Hematopoietic multipotent progenitor cell (in vitro differentiated cells): ENCODE measurements around the gene CCDC201. TPM values are rescaled to one million over a fixed set of nuclear protein-coding genes. Genes with fewer than 3 reads are reported as not detected.
"Not testable (repeated sequence)": the region's sequence is repeated elsewhere in the genome, so short reads cannot be mapped to it uniquely, and the experiment has no call there.

ENCODE experiments used
- DNase-seq, 3 donors: peaks; one replicate each; pipeline ENCODE4 v3.0.0-alpha.2; 2011 to 2015; ENCODE audit warnings: low read depth in 2 of 3, low spot score in 2 of 3
- total RNA-seq: library from RNA; depleted of rRNA; stranded (reverse); fragments of >200 nt; gene quantifications from one replicate; pipeline ENCODE4 v1.2.3, GENCODE V29; 2012

The CCDC201 gene
- total RNA-seq, 1 donor: not detected

DNA sequence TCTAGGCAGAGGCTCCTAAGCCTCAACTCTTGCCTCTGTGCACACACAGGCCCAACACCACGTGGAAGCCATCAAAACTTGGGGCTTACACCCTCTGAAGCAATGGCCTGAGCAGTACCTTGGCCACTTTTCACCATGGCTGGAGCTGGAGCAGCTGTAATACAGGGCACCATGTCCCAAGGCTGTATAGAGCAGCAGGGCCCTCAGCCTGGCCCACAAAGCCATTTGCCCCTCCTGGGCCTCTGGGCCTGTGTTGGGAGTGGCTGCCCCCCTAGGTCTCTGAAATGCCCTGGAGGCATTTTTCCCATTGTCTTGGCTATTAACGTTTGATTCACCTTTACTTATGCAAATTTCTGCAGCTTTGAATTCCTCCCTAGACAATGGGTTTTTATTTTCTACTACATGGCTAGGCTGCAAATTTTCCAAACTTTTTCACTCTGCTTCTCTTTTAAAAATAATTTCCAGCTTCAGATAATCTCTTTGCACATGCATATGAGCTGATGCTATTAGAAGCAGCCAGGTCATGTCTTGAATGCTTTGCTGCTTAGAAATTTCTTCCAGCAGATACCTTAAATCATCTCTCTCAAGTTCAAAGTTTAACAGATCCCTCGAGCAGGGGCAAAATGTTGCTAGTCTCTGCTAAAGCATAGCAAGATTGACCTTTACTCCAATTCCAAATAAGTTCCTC, 5.7 kb upstream of the CCDC201 start:
- no peak for DNase-seq

DNA sequence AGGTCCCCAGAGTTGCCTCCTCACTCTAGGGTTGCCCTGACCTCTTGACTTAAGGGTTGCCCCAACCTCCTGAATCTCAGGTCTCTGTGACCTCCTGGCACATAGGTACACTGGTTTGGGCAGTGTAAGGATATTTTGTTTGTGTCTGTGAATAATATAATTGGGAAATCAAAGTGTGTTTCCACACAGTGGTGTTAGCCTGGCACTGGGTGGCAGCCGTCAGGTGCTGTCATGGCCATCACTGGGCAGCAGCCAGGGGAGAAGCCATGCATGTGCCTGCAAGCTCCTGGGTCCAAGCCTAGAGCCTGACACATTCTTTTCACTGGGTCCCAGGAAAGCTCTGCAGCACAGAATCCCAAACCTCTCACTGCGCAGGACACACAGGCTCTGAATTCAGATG, 3.6 kb upstream of the CCDC201 start:
- DNase-seq: no peak

DNA sequence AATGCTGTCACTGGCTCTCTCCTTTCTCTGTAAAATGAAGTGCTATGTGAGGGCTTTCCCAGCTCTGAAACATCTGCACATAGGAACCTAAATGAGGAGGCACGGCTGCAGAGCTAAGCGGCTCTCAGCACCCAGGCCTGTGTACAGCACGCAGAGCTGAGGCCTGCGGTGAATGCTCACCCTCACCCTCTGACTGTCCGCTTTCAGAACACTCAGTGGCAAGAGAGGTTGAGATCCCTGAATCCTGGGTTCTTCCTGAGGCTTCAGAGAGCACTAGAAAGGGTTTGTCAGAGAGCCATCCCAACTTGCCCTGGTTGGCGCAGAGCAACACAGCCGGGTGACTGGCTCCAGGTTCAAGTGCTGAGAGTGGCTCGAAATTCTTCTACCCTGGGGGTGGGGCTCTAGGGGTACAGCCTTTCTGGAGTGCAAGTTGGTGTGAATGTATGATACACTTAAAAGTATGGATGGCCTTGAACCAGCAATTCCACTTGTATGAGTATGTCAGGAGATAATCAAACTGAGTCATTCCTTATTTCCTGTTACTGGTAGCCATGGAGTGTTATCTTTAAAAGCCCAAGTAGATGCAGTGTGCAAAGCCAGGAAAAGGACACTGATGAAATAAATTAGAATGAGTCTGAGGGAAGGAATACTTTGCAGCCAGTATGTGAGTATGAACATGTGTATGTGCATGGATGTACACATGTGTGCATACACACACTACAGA, 1.7 kb upstream of the CCDC201 start:
- DNase-seq: no peak

DNA sequence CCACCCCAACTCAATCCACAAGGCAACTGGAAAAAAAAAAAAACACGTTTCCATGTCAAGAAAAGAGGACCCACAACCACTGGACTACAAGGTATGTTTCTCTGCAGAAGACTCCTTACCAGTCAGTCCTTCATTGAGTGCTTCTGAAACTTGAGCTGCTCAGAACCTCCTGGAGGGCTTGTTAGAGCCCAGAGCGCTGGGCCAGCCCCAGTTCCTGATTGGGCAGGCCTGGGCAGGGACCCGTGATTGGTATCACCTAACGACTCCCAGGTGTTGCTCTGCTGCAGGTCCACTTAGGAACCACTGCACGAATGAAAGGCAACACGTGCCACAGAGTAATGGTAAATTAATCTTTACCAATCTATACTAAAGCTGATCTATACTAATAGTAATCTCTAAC, 473 bp upstream of the CCDC201 start:
- no peak for DNase-seq

DNA sequence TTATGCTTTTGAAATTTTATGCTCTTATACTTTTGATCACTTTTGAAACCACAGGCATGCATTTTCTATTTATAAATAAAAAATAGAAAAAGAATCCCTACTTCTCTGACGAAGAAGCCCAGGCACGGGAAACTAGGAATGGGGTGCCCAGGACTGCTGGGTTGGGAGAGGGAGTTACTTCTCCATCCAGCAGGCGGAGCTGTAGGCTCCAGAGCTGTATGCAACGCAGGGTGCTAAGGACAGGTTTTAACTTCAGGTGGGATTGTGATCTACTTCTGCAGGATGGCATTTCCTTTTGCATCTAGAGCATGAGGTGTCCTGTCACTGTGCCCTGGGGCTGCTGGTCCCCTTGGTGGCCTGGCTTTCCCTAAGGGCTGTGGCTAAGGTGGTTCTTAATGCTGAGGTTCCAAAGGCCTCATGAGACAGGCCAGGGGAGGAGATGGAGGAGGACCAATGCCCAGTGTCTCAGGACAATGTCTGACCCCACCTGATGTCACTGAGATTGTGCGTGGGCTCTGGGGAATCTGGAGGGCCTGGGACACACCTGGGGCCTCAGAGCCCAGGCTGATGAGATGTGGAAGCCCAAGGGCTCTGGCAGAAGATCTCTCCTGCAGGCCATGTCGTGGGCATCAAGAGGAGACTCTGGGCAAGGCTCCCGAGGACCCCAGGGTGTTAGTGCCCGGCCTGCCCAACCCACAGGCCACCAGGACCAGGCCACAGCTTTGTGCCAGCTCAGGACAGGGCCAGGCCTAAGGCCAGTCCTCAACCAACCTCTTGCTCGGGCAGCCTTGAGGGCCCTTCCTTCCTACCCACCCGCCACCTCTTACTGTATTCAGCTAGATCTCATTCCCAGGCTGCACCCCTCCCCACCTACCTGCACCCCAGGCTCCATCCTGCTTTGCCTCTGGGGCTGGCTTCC, 507 bp downstream of the CCDC201 start:
- no peak for DNase-seq

DNA sequence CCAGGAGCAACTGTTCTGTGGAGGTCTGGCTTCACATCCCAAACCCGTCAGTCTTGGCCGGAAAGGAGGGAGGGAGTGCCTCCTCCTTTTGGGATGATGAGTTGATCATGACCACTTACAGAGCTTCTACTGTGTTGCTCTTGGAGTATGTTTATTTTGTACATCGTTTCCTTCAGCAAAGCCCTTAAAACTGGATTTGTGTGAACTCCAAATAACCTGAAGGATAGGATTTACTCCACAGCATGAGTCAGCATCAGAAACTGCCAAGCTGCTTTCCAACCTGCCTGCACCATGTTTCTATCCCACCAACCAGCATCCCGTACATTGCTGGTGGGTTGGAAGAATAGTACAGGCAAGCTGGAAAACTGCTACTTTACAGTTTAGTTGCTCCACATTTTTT, 3.5 kb downstream of the CCDC201 start:
- DNase-seq: no peak

DNA sequence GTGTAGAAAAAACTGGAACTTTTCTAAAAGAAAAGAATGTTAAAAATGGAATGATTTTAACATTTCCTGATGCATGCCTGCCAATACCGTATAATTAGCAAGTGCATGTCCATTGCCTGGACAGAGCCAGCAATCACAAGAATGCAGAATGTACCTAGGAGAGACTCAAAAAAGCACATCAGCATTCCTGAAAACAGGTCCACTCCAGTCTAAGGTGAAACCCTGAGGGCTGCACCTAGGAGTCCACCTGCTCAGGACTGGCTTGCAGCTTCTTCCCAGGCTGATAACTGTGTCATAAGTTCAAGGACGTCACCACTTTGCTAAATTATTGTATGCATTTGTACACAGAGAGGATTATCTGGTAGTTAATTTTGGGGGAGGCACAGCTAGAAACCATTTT, 5.4 kb downstream of the CCDC201 start:
- no peak for DNase-seq

DNA sequence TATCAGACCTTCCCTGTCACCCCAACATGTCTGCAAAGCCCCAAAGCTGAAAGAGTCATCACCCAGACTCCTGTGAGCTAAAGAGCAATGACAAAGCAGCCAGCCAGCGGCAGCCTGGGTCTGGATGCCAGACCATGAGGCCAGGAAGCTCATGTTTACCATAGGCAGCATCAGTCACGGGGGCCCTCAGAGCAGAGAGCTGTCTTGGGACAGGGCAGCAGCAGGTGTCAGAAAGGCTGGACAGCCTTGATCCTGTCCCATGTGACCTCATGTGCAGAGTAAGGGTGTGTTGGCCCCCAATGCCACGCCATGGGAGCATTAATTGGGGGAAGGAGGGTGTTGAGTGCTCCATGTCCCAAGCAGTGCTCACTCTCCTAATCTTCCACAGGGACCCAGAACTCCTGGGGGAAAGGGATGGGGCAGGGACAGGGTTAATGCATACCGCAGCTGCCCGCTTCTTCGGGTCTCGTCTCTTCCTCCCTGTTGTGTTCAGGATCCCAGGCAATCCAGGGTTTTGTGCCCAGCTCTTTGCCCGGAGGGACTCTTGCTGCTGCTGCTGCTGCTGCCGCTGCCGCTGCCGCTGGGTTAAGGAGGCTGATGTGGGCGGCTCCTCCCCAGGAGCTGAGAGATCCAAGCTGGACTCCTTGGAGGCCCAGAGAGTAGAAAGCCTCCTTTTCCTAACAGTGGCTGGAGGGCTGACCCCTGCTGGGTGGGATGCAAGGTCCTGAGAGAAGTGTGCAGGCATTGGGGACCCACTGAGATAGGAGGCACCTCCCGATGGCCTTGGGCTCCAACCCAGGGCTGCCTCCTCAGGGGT, 7.1 kb downstream of the CCDC201 start:
- no peak for DNase-seq

DNA sequence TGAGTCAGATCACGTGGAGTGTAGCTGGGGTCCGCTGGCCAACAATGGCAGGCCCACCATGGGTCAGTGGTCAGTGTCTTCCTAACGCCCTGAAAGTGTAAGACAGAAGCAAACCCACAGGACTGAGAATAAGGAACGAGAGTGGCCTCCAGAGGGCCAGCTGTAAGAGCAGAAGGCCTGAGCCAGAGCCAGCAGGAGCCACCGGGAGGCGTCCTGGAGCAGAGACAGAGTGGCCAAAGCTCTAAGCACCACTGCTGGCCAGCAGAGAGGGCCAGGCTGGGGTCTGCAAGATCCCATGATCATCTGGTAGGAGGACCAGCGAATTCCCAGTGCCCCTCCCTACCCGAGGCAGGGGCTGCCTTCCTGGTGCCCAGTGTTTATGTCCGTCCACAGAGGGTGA, 9.2 kb downstream of the CCDC201 start:
- no peak for DNase-seq

DNA sequence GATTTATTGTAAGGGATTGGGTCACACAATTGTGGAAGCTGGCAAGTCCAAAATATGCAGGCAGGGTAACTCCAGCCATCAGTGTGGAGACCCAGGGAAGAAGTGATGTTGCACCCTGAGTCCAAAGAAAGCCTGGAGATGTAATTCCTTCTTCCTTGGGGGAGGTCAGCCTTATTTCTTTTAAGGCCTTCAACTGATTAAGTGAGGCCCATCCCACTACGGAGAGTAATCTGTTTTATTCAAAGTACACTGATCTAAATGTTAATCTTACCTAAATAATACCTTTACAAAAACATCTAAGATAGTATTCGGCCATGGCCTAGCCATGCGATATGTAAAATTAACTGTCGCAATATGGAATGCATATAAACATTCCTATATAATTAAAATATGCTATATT, 16.0 kb downstream of the CCDC201 start:
- not testable (repeated sequence) for DNase-seq

DNA sequence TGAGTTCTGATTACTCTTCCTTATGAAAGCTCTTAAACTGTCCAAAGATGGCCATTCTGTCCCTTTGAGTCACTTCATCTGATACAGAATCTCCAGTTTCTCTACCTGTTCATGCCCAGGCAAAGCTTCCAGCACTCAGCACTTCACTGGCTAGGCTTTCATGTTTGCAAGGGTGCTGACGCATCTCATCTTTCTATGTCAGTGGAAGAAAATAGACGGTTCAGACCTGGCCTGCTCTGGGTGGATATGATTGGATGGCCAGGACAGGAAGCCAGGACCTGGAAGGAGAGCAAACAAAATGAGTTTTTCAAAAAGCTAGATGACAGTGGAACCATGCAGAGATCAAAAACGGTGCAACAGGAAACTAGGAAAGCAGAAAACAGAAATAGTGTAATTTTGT, 17.2 kb downstream of the CCDC201 start:
- not testable (repeated sequence) for DNase-seq

DNA sequence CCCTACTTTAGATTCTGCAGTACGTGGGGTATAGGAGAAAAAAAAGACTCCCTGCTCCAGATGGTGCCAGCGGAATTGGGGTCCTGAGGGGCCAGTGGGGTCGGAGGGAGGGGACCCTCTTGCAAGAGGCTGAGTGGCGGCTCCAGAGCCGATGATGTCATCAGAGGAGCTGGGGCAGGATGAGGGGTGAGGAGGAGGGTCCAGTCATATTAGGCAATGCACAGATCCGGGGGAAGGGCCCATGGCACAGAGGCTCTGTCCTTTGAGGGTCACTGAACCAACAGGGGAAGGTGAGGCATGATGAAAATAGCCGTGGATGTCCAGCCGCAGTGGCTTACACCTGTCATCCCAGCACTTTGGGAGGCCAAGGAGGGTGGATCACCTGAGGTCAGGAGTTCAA, 19.4 kb downstream of the CCDC201 start:
- DNase-seq: not testable (repeated sequence)

DNA sequence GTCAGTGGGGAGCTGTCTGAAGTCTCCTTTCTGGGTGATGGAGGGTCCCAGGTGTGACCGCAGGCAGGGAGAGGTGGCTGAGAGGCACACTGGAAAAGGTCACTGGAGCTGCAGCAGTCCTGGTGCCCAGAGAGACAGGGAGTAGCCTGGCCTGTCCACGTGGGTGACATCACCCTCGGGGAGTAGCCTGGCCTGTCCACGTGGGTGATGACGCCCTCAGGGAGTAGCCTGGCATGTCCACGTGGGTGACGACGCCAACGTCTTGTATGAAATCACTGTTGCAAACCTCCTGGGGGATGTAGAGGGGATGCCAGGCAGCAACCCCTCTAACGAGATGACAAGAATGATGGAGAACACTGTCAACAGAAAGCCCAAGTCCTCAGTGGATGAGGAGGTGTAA, 19.9 kb downstream of the CCDC201 start:
- not testable (repeated sequence) for DNase-seq

DNA sequence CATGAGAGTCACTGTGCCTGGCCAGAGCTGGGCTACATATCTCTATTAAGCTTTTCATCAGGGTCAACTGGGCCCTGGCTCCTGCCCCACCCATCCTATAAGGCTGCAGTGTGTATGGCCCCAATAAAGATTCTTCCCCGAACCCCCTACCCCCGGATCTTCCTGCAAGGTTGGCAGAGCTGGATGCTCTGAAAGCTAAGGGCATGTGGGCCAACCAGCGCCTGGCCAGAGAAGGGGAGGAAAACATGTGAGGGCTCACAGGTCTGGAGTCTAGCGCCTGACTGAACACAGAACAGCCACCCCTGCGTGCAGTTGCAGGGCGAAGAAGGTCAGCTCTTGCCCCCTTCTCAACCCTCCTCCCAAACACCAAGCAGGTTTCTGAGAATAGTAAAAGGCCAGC, 24.1 kb downstream of the CCDC201 start:
- not testable (repeated sequence) for DNase-seq

DNA sequence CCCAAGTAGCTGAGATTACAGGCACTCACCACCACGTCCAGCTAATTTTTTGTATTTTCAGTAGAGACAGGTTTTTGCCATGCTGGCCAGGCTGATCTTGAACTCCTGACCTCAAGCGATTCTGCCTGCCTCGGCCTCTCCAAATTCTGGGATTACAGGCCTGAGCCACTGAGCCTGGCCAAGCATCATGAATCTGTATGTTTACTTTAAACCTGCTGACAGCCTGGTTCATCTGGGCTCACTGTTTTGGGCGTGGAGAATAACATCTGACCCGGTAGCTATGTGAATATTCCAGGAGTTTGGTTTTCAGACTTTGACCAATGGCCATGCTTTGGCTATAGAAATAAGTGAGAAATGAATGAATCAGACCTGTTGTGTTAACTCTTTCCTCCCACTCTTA, 26.3 kb downstream of the CCDC201 start:
- DNase-seq: not testable (repeated sequence)

DNA sequence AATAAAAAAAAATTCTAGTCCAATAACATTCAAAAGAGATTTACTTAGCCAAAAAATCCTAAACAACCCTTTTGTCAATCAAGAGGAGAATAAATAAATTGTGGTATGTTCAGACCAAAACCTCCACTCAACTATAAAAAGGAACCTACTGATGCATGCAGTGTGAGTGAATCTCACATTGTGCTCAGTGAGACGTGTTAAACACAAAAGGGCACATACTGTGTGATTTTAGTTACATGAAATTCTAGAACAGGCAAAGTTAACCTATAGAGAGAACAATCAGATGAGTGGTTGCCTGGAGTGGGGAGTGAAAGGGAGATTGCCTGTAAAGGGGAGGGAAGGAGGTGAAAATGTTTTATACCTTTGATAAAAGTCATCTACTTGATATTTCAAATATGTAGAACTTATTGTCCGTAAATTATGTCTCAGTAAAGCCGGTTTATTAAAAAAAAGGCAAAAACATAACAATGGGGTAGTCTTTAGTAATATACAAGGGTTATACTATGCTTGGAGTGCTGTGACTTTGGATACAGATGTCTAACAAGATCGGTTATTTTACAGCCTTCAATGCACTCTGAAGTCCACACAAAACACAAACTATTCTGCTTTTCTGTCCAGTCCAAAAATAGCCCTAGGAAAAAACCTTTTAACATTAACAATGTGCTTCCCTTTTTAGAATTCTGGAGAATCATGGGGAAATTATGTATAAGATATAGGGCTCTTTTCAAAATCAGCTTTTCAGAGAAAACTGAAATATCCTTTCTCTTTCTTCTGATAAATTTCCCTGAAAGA, 30.8 kb downstream of the CCDC201 start:
- DNase-seq: not testable (repeated sequence)

DNA sequence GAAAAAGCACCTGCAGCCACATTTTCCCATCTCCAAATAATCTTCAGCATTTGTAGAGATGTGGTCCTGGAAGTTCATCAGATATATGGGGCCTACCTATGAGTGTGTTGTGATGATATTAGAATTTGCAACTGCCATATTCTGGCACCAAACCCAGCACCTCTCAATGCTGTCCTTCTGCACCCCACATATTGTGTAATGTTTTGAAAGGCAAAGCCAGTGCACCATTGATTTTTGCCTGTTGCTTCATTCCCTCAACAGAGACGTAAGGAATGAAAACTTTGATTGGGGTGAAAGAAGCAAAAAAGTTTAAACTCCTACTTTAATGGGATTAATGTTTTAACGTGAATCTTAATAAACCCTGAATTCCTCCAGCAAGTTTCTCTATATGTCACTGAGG, 34.0 kb downstream of the CCDC201 start:
- not testable (repeated sequence) for DNase-seq

DNA sequence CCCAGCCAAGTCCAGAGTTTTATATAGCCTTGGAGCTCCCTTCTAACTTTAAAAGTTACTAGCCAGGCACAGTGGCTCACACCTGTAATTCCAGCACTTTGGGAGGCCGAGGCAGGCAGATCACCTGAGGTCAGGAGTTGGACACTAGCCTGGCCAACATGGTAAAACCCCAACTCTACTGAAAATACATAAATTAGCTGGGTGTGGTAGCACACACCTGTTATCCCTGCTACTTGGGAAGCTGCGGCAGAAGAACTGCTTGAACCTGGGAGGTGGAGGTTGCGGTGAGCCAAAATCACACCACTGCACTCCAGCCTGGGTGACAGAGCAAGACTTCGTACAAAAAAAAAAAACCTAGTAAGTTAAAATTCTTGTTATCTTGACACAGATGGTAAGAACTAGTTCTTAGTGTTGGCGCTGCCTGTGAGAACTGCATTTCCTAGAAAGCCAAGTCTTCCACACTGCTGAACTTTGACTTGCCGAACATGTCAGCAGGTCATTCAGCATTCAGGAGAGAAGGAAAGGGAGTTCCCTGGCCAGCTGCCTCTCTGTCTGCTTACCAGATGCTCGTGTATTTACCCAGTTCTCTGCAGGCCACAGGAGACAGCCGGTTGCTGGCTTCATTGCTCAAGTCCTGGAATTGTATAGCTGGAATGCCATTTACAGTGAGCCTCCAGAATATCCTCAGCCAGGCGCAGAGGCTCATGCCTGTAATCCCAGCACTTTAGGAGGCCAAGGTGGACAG, 40.3 kb downstream of the CCDC201 start:
- not testable (repeated sequence) for DNase-seq

DNA sequence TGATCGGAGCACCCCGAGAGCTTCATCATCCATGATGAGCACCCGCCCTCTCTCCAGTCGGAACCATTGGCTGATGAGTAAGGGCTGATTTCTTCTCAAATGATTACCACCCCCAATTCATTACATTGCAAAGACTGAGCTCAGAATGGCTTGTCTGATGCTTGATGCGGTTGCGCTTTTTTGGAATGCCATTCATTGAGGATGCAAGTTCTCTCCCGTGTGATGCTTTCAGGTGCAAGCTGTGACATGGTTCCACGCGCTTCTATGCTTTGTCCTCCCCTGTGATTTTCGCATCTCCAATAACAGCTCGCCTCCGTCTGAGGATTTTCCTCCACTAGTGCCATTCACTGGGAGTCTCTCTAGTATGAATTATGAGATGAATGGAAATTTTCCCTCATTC, 43.0 kb downstream of the CCDC201 start:
- not testable (repeated sequence) for DNase-seq
